Smooth muscle cell of the brain vasculature (primary cell): ENCODE results near the gene RAB34.

Source experiments
- DNase-seq: peaks from one replicate; pipeline ENCODE4 v3.0.0-alpha.2; 2012; ENCODE audit warnings: low read depth, low spot score

RAB34 gene

GRCh38 chr17:28717578-28718332 is at the start of gene RAB34:
RAB34 (minus strand) TSS chr17:28717868; CDS start chr17:28717266, 602 bp downstream.
- DNase-seq, result no peak

- DNase-seq, result no peak
Measured at GRCh38 chr17:28765038-28765437, 47.4 kb upstream of the RAB34 start.

- no peak for DNase-seq
Measured at GRCh38 chr17:28763804-28764266, 46.2 kb upstream of the RAB34 start.

- DNase-seq, result no peak
Measured at GRCh38 chr17:28763137-28763799, 45.6 kb upstream of the RAB34 start.

- no peak for DNase-seq
Measured at GRCh38 chr17:28760601-28761562, 43.2 kb upstream of the RAB34 start.

- DNase-seq, result no peak
Measured at GRCh38 chr17:28759256-28759865, 41.7 kb upstream of the RAB34 start.

GRCh38 chr17:28758411-28759121 is 40.9 kb upstream of the RAB34 start:
- no peak for DNase-seq

- DNase-seq, result no peak
Measured at GRCh38 chr17:28756049-28756804, 38.6 kb upstream of the RAB34 start.

GRCh38 chr17:28755486-28755885 is 37.8 kb upstream of the RAB34 start:
- no peak for DNase-seq

GRCh38 chr17:28751600-28752366 is 34.1 kb upstream of the RAB34 start:
- DNase-seq, result no peak

GRCh38 chr17:28750178-28751047 is 32.7 kb upstream of the RAB34 start:
- DNase-seq, result peak; percentile 85

GRCh38 chr17:28749516-28750177 is 32.0 kb upstream of the RAB34 start:
- DNase-seq, result no peak

GRCh38 chr17:28748852-28749515 is 31.3 kb upstream of the RAB34 start:
- DNase-seq, result no peak

- DNase-seq, result no peak
Measured at GRCh38 chr17:28747801-28748750, 30.4 kb upstream of the RAB34 start.

- no peak for DNase-seq
Measured at GRCh38 chr17:28747051-28747691, 29.5 kb upstream of the RAB34 start.
